TTC549 (cell line): ENCODE results near the gene ATP5F1D.
"Not testable (repeated sequence)": the region's sequence is repeated elsewhere in the genome, so short reads cannot be mapped to it uniquely, and the experiment has no call there.

Experiments used
- FAIRE-seq: peaks from 2 replicates; lab custom pipeline; 2012; peaks lifted over from hg19 to GRCh38; lab: Jason Lieb, UNC

The ATP5F1D gene

GRCh38 chr19:1241417-1242095 lies at the start of gene ATP5F1D:
TSS of gene ATP5F1D (plus strand) at chr19:1241751. CDS start at chr19:1241851, 100 bp downstream.
- no peak for FAIRE-seq

DNA sequence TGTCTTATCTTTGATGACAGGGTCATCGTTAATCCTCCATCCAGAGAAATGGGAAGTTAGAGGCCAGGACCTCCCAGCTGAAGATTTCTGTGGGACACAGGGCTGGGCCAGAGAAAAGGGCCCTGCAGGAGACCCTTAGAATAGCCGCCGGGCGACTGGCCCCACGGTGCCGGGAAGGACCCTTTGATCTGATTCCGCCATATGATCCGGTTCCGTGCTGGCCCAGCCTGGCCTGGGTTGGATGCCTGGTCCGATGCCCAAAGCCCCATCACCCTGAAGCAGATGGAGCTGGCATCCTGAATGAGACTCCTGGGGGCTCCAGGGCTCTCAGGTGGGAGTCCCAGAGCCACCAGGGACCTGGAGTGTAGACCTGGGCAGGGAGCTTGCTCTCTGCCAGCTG lies 42.0 kb upstream of the ATP5F1D start:
- FAIRE-seq = no peak

GRCh38 chr19:1200614-1201013 lies 40.9 kb upstream of the ATP5F1D start:
- not testable (repeated sequence) for FAIRE-seq

GRCh38 chr19:1205114-1206099 lies 36.1 kb upstream of the ATP5F1D start, which contains the start of gene STK11:
TSS of gene STK11 (plus strand) at chr19:1205778. CDS start at chr19:1206914, 1,136 bp downstream.
- no peak for FAIRE-seq

DNA sequence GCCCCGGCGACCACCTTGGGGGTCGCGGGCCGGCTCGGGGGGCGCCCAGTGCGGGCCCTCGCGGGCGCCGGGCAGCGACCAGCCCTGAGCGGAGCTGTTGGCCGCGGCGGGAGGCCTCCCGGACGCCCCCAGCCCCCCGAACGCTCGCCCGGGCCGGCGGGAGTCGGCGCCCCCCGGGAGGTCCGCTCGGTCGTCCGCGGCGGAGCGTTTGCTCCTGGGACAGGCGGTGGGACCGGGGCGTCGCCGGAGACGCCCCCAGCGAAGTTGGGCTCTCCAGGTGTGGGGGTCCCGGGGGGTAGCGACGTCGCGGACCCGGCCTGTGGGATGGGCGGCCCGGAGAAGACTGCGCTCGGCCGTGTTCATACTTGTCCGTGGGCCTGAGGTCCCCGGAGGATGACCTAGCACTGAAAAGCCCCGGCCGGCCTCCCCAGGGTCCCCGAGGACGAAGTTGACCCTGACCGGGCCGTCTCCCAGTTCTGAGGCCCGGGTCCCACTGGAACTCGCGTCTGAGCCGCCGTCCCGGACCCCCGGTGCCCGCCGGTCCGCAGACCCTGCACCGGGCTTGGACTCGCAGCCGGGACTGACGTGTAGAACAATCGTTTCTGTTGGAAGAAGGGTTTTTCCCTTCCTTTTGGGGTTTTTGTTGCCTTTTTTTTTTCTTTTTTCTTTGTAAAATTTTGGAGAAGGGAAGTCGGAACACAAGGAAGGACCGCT lies 35.2 kb upstream of the ATP5F1D start:
- no peak for FAIRE-seq

DNA sequence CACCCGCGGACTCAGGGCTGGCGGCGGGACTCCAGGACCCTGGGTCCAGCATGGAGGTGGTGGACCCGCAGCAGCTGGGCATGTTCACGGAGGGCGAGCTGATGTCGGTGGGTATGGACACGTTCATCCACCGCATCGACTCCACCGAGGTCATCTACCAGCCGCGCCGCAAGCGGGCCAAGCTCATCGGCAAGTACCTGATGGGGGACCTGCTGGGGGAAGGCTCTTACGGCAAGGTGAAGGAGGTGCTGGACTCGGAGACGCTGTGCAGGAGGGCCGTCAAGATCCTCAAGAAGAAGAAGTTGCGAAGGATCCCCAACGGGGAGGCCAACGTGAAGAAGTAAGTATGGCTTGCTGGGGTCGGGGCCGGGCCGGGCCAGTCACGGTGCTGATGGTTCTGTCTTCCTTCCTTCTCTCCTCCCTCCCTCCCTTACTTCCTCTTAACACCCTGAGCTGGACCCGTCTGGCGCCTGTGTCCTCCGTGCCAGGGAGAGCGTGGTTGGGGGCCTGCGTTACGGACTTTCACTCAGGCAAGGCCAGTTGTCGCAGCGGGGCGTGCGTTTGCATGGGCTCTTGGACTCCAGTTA lies 34.6 kb upstream of the ATP5F1D start:
- FAIRE-seq = no peak

- not testable (repeated sequence) for FAIRE-seq
Observed at GRCh38 chr19:1208830-1209229, 32.7 kb upstream of the ATP5F1D start.

DNA sequence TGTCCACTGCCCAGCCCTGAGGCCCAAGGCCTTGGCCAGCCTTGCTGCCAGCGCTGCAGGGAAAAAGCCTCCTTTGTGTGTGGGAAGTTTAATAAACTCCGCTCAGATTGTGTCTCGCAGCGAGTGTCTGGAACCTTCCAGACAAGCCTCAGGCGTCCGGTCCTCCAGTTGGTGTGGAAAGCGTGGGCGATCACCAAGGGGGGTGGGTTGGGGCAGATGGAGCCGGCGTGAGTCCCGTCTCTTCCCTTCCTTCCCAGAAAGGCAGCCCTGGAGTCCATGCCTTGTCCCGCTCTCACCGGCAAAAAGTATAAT lies 31.4 kb upstream of the ATP5F1D start:
- FAIRE-seq = no peak

DNA sequence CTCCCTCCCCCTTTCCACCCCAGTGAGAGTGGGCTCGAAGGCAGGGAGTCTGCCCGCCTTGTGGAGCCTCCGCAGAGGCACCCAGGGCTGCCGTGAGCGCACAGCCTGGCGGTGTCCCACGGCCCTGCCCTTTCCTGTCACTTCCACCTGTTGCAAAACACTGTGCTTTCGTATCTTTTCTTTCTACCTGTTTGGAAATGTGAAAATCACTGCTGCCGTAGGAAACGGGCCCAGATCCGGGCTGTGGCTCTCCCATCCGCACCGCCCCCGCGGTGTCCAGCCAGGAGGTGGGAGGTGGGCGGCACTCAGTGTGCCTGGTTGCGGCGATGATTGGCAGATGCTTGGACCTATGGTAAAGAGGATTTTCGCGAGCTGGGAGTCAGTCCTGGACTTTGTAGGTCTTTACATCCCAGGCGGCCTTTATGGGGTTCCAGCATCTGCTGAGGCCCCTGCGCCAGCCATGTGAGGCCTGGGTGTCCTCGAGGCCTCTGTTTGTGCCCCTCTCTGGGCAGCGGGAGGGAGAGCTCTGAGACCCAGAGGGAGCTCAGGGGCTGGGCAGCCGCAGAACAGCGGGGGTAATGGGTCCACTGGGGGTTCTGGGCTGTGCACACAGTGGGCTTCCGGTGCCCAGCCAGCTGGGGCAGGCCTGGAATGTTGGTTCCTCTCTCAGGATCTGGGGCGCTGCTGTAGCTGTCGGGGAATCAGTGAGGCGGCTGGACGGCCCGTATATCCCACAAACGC lies 29.9 kb upstream of the ATP5F1D start:
- FAIRE-seq = no peak

DNA sequence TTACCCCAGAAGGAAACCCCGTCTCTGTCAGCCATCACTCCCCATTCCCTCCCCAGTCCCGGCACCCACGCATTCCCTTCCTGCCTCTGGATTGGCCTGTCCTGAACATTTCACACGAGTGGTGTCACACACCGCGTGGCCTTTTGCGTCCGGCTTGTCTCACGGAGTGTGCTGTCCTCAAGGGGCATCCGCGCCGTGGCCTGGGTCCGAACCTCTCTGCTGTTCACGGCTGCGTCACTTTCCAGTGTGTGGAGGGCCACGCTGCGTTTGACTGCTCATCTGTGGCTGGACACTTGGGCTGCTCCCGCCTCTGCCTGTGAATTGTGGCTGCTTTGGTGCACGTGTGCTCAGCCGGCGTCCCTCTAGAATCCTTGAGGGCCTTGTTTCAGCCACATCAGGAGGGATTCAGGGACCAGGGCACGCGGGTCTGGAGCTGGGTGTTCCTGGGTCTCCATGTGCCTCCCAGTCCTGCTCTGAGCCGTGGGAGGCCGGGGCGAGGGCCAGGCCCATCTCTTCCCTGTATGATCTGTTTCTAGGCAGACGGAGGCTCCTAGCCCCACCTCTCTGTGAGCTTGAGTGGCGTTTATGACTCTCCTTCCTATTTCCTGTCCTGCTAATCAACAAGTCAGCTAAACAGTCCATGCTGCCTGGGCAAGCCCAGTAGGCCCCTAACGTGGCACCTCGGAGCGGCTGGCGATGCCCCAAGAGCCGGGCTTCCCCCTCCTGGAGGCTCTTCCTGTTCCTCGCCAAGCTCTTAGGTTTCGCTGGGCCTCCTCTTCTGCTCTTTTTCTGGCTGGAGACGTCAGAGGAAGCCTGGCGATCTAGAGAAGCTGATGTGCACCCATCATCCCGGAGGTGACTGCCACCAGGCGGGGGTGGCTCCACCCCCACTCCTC lies 27.9 kb upstream of the ATP5F1D start:
- no peak for FAIRE-seq

- FAIRE-seq = no peak
Observed at GRCh38 chr19:1214299-1214861, 27.2 kb upstream of the ATP5F1D start.

GRCh38 chr19:1214862-1215731 lies 26.5 kb upstream of the ATP5F1D start:
- no peak for FAIRE-seq

GRCh38 chr19:1216756-1217155 lies 24.8 kb upstream of the ATP5F1D start:
- no peak for FAIRE-seq

GRCh38 chr19:1217366-1217765 lies 24.2 kb upstream of the ATP5F1D start:
- FAIRE-seq = no peak

- FAIRE-seq = no peak
Observed at GRCh38 chr19:1218751-1219567, 22.6 kb upstream of the ATP5F1D start.

- FAIRE-seq = no peak
Observed at GRCh38 chr19:1219786-1220476, 21.6 kb upstream of the ATP5F1D start.

- no peak for FAIRE-seq
Observed at GRCh38 chr19:1220477-1220930, 21.0 kb upstream of the ATP5F1D start.
